Stimulated activated CD8-positive, alpha-beta memory T cell treated with anti-CD3 and anti-CD28 coated beads, Interleukin-12 subunit alpha, Interleukin-12 subunit beta, amount 100 ng/mL, for 24 hours (primary cell): ENCODE results near the gene KLHDC7A.
"Not testable (repeated sequence)": the region's sequence is repeated elsewhere in the genome, so short reads cannot be mapped to it uniquely, and the experiment has no call there.

Experiments
- DNase-seq: peaks from one replicate; pipeline ENCODE4 v3.0.0-alpha.2; 2020; ENCODE audit errors: extremely low read depth

Gene KLHDC7A

DNA sequence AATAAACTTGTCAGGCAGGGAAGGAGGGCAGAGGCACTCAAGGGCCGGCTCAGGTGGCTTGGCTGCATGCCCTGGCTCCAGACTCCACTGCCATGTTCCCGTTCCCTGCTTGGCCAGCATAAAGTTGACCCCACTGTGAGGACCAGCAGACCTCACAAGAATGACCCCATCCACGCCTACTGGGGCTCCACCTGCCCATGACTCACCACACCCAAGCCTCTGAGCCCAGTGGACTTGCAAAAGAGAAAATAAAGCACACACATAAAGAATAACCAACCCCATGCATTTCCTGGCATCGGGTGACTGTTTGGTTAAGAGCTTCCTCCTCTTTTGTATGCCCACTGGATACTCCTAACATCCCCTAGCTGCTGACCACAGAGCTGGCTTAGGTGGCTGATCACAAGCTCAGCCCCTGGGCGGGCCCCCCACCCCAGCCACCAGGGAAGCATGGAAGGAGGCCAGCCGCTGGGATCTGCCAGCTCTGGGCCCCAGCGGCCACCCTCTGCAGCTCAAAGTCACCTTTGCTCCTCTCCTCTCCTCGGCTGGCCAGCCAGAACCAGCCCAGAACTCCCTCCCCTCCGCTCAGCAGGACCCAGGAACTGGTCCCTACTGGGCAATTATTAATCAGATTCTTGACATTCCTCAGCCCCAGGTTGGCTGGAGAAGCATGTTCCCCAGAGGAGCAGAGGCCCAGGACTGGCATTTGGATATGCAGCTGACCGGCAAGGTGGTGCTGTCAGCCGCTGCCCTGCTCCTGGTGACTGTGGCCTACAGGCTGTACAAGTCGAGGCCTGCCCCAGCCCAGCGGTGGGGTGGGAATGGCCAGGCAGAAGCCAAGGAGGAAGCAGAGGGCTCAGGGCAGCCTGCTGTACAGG, at the start of gene KLHDC7A:
Gene KLHDC7A, plus strand, starts transcription at position 616 of the 875 bp plus-strand sequence. Its CDS starts 52 bp downstream, at position 668.
- no peak for DNase-seq

DNA sequence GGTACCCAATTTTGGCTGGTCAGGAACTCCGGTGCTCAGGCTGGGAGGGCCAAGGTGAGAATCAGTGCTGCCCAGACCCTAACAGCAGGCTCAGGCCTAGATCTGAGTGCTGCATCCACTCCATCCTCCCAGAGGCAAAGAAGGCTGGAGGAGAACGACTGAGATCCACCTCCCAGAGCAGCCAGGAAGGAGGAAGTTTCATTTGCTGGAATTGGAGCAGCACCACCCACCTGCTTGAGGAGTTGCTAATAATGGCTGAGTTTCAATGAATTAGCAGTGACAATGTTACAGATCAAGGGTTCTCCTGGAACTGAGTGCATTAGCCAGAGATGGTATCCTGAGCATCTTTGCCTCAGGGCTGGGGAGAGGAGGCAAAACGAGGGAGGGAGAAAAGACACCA, 46.7 kb upstream of the KLHDC7A start:
- no peak for DNase-seq

DNA sequence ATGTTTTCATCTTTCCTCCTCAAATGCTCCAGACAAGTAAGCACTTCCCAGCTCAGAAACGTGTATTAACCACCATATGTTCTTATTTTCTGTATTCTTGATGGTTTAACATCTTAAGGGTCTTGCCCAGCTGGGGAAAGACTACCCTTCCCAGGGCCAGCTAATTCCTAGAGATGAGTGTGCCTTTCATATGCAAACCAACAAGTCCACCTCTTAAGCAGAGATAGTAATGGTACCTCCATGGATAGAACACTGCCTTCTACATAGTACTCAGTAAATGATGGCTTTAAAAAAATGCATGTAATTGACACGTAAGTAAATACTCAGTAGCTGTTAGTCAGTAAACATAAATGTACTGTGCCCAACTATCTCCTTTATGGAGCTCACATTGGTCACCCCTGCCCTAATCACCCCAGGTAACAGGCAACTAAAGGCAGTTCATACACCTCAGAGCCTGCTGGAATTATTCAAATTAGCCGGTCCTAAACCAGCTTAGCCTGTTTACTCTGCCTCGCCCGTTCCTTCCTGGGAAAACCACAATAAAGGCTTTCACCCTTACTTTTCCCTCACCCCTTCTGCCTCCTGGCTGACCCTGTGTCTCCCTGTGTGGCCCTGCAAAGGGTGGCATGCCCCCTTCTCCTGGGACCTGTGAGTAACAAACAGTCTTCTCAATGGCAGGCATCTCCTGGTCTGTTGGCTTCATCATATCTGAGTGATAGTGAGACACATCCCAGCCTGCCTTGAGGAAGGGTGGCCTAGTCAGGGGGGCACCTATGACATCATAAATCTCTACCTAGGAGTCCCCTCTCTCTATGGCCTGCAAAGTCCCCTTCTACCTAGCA, 40.1 kb upstream of the KLHDC7A start:
- no peak for DNase-seq

DNA sequence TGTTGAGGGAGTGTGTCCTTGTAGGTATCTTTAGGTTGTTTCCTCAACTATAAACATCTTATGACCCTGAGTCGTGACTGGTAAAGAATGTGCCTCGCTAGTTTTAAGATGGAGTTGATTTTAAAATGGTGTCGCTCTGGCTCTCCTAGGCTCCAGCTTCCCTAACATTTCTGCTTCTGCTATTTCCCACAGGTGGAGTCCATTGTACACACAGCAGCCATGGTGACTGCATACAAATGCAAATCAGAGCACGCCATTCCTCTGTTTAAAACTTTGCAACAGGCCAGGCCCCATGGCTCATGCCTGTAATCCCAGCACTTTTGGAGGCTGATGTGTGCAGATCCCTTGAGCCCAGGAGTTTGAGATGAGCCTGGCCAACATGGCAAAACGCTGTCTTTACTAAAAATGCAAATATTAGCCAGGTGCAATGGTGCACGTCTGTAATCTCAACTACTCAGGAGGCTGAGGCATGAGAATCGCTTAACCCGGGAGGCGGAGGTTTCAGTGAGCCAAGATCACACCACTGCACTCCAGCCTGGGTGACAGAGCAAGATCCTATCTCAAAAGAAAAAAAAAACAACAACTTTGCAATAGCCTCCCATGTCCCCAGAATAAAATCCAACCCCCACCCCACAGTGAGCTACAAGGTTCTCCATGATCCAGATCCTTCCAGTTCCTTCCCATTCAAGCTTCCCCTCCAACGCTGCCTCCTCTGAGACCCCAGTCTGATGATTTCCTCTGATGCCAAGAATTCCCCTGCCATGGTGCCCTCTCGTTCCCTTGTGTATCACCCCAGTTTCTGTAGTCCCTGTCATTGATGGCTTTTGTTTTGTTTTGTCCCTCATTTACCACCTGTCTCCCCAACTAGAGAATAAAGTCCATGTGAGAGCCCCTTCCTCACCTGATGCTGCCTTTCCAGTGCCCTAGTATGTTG, 36.9 kb upstream of the KLHDC7A start:
- no peak for DNase-seq

DNA sequence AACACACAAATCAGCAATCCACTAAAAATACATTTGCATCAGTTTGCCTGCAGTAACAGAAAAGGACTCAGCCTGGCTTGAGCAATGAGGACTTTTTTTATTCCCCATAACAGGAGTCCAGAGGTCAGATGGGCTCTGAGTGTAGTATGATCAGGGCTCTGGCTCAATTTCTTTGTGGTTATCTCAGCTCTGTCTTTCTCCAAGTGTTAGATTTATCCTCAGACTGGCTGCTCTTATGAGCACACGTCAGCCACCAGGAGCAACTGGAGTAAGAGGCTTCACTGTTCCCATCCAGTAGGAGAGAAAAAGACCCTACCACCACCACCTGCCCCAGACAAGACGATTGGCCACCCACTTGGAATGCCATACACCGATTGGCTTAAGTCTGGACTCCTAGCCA, 36.2 kb upstream of the KLHDC7A start:
- DNase-seq, result no peak

DNA sequence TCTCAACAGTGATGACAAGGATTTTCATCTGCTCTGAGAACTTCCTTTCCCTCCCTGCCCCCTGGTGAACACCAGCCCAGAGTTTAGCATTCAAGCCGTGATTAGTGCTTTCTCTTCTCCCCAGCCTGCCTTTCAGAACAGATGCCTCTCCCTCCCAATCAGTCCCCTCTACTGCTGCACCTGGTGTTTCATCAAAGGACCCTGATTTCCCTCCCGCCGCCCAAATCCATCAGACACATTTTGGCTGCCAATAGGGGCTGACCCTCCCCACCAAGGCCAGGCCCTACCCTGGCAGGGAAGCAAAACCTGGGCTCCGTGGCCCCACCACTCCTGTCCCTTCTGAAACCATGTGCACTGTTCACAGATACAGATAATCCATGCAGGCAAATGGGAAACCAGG, 34.0 kb upstream of the KLHDC7A start:
- no peak for DNase-seq

DNA sequence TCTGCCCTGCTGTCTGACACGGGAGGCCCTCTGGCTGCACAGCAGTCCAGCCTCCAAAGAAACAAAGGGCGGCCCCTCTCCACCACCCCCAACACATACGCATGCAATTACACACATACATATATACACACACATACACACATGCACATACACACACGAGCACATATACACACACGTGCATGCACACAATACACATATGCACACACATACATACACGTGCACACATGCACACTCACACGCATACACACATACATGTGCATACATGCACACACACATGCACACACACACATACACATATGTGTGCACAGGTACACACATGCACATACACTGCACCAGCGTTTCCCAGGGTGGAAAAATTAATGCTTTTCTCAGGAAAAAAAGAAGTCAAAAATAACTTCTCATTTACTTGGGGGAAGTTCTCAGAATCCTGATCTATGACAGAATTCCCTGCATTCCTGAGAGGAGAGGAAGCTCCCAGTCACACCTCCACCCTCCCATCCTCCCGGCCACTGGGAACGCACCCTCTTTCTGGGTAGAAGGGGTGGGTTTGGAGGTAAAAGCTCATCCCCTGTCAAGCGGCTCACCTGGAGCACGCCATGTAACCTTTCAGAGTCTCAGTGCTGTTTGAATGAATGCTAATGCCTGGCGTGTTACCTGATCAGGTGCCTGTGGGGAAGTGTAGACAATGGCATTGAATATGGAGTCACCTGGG, 33.1 kb upstream of the KLHDC7A start:
- no peak for DNase-seq

DNA sequence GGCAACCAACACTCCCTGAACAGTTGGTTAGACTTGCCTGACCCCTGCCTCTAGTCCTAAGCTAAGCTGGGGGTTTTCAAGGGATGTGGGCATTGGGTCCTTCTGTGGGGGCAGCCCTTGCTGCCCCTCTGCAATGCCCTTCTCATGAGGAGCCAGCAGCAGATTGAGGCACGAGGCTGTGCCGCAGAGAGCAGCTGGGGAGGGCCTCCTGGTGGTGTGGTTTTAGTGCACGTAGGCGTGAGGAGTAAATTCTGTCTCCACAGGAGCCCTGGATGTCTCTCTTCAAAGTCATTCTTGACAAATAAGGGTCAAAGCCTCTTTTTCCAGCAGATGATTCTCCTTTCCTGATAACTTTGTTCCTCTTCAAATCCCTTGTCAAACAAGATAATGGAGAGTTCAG, 31.8 kb upstream of the KLHDC7A start:
- DNase-seq, result no peak

DNA sequence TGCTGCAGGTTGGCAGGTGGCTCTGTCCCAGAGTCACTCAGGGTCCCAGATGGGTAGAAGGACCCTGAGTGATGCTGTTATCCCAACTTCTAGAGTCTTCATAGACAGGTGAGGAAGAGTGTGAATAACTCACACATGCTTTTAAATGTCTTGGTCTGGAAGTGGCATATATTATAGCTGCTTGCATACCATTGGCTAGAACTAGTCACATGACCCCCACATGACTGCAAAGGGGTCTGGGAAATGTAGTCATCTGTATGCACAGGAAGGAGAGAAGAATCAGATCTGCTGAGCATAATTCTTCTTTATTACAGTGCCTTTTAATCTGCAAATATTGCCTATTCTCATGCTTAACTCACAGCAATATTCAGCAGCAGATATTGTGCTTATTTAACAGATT, 28.2 kb upstream of the KLHDC7A start:
- DNase-seq, result no peak

DNA sequence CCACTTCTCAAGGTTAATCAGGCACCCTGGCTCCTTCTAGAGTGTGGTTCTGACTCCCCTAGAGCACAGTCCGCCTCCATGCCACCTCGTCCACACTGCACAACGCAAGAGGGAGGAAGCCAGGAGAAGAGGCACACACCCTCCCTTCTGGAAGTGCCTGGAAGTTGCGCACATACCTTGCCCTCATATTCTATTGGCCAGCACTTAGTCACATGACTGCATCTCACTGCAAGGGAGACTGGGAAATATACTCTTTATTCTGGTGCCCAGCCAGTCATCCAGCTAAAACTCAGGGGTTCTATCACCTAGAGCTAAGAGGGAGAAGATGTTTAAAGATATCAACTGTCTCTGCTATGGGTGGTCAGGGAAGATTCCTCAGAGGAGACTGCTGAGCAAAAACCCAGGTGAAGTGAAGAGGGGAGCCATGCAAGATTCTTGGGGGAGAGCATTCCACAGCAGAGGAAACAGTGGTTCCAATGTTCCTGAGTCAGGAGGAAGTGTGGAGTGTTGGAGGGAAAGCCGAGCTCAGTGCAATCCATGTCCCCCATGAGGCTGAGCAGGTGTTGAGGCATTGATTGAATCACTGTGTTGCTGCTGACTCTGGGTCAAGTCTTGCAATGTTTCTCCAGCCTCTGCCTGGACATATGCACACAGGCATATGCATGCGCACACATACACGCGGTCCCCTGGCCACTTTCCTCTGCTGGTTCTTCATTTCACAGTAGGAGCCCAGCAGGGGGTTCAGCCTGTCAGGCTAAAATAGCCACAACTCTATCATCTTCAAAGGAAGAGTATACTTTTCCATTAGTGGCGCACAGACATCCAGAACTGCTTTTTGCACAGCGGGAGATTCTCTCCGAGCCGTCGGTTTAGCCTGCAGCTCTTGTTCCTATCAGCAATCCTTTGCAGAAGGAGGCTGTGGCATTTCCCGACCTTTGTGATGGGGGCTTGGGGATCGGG, 22.3 kb upstream of the KLHDC7A start:
- DNase-seq, result no peak

DNA sequence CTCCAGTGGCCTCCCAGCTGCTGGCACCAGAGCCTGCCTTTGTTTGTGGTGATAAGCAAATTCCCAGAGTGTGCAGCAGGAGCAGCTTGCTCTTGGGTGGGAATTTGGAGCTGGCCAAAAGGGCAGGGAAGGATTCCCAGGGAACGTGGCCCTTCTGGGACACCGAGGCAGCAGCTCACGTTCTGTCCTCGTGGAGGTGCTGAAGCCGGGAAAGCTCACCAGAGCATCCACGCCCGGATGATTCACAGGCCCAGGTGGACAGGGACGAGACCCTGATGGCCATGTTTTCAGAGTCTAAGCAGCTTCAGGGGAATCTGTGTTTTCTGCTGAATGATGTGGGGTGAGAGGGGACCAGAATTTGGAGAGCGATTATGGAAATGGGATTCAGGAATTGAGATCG, 19.1 kb upstream of the KLHDC7A start:
- no peak for DNase-seq

DNA sequence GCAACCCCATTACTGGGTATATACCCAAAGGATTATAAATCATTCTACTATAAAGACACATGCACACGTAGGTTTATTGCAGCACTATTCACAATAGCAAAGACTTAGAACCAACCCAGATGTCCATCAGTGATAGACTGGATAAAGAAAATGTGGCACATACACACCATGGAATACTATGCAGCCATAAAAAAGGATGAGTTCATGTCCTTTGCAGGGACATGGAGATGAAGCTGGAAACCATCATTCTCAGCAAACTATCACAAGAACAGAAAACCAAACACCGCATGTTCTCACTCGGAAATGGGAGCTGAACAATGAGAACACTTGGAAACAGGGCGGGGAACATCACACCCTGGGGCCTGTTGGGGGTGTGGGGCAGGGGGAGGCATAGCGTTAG, 18.2 kb upstream of the KLHDC7A start:
- not testable (repeated sequence) for DNase-seq

DNA sequence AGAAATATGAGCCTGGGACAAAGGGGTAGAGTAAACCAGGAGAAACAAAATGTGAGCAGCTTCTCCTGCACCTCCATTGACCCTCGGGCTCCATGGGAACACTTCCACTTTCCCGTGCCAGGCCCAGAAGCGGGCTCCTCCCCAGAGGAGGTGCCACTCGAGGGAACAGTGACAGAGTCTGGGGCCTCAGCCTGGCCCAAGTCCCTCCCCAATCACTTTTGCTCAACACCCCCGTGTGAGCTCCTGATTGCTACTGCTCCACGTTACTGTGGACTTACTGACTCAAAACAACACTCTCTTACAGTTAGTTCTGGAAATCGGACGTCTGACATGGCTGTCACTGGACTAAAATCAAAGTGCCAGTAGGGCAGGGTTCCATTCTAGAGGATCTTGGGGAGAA, 17.7 kb upstream of the KLHDC7A start:
- no peak for DNase-seq

DNA sequence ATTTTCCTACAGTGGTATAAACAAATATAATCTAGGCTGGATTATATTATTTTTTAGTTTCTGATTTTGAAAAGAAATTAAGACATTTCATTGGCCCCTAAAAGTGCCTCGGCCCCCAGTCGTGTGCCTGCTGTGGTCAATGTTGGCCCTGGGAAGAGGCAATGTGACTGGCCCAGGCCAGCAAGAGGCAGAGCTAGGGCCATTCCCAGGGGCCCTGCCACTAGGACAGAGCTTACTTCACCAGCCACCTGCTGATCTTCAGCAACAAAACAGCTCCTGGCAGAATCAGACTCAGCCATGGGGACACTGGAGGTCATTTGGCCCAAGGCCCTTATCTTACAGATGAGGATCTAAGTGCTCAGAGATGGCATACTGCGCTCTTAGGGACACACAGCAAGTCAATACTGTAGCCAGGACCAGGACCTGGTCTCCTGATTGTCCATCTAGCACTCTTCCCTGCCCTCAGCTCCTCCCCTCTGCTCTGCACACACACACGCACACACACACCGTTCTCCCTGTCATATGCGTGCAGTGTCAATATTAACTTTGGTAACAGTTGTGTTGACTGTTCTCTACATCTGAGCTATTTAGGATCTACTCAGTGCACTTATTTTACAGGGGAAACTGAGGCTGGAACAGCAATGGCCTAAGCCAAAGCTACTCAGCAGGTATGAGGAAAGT, 16.6 kb upstream of the KLHDC7A start:
- DNase-seq, result no peak

DNA sequence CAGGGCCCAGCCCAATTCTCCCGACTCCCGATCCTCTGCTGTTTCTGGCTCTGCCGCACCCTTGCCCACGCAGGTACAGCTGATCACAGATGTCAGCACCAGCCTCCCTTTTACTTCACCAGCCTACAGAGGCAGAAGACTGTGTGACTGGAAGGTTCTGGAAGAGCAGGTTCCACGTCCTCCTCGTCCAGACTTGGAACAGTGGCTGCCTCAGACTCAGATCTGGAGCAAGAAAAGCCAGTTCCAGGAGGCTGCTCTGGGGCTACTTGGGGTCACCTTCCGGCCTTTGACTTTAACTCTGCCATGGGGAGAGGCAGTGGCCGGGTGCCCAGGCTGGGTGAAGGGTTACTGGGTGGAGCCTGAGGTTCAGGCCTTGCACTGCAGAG, 16.1 kb upstream of the KLHDC7A start:
- DNase-seq, result no peak

DNA sequence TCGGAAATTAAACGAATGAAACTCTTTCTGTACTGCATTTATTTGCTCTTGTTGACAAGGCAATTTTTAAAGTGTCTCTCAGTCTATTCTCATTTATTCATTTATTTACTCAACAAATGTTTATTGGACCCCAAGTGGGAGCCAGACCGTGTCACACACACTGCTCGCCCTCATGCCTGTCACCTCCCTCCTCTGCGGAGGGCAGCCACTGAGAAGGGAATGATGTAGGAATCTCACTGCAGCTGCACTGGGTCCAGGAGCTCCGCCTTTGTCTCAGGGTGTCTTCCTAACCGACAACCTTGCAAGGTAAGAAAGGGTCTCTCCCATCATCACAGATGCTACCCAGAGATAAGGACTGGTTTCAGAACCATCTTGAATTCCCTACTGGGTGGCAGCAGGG, 14.1 kb upstream of the KLHDC7A start:
- DNase-seq, result no peak

DNA sequence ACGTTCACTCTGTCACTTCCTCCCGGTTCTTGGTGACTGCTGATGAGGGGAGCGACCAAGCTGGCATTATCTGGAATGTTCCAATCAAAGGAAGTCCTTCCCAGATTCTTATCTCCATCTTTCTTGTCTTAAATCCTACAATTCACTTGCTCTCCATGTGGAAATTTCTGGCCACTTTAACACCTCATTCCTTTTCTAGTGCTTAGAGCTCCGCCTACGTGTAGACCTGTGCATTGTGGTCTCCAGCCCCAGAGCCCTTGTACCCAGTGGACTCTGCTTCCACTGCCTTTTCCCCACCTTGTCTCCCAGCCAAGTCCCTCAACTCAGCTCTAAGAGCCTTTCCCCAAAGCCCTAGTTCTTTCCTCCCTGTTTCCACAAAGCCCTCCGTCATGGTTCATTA, 12.2 kb upstream of the KLHDC7A start:
- no peak for DNase-seq

DNA sequence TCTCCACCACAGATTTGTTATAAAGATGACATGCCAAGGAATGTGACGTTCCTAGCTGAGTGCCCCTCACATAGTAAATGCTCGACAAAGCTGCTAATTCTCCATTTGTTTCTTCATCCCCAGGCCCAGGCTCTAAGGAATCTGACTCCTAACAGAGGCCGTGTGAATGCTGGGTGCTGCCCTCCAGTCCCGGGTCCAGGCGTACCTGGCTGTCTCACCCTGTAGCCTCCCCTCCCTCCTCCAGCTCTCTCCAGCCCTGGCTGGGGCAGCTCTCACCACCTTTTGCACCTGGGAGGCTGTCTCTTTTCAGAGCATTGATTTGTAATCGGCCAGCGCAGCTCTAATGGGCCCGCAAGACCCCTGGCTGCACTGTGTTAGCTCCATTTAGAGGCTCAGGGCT, 11.2 kb upstream of the KLHDC7A start:
- no peak for DNase-seq

DNA sequence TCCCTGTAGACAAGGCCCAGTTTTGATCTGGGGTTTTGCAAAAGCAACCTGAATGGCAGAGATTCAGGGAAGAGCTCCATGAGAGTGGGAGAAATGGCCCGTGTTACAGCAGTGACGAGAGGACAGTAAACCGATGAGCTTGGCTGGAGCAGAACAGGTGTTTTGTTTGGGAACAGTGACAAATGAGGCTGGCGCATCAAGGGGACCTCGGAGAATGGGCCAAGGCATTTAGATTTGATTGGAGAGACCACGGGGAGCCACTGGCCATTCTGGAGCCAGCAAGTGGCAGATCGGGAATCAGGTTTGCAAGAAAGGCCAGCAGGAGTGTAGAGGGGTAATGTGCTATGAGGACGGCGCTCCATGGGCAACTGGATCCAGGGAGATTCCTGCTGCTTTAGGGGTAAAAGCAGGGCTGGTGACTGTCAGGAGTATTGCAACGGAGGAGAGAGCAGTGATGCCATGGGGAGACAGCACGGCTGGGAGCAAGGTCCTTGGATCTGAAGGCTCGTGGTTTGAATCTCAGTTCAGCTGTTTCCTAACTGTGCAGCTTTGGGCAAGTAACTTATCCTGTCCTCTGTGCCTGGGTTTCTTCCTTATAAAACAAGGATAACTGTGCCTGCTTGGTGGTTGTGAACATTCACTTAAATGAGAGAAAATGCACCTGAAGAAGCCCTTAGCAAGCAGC, 9.9 kb upstream of the KLHDC7A start:
- no peak for DNase-seq
